Measurements from ENCODE around the gene COL17A1. TPM values are rescaled to one million over a fixed set of nuclear protein-coding genes. Genes with fewer than 3 reads are reported as not detected.

The COL17A1 gene
- total and polyA plus RNA-seq, 2 experiments from 2014 or later, result 1.1 to 1.3 TPM

GRCh38 chr10:104040862-104041789, 44.6 kb downstream of the COL17A1 start (continued):
- no peak for TF ChIP-seq REST (IDR thresholded peaks at IDR 0.05; ENCODE audit: unreplicated experiment)
- TF ChIP-seq CREB1 (CRISPR knock-in tag; IDR thresholded peaks at IDR 0.05; ENCODE audit: low read depth), result no peak
- TF ChIP-seq POLR2AphosphoS5 (IDR thresholded peaks at IDR 0.05; ENCODE audit: low read depth), result no peak

- no peak for DNase-seq (ENCODE audit: low spot score)
- Histone ChIP-seq H3K9me2 (ENCODE audit: insufficient read depth) (no peaks in the 10 kb centered on the region), H4K20me1 (replicated peaks; ENCODE audit: insufficient read depth) (no peaks in the 10 kb centered on the region), H3K4me2 (no peak overlapping the region), H2AFZ (no peak overlapping the region), H3K4me3 (no peak overlapping the region), H3K79me2 (replicated peaks; ENCODE audit: insufficient read depth) (no peaks in the 10 kb centered on the region), H3F3A (replicated peaks; ENCODE audit: low read depth) (no peaks in the 10 kb centered on the region), H3K27ac (ENCODE audit: low read depth) (no peak overlapping the region), H3K27me3 (ENCODE audit: insufficient read depth) (no peaks in the 10 kb centered on the region), H3K36me3 (ENCODE audit: insufficient read depth) (no peaks in the 10 kb centered on the region), H3K4me1 (ENCODE audit: insufficient read depth) (no peaks in the 10 kb centered on the region)
- Mint-ChIP-seq H3K4me1 (no peaks in the 10 kb centered on the region; the same call in 2 of the 3 replicates), H3K27ac (no peak overlapping the region), H3K9me3 (no peaks in the 10 kb centered on the region; the same call in 2 of the 3 replicates), H3K4me3 (no peak overlapping the region), H3K36me3 (ENCODE audit: low read depth) (no peaks in the 10 kb centered on the region; the same call in 2 of the 3 replicates), H3K27me3 (ENCODE audit: insufficient read depth, low read depth, poor library complexity) (peaks cover 11% of the 10 kb centered on the region)
- TF ChIP-seq POLR2AphosphoS5 (IDR thresholded peaks at IDR 0.05; ENCODE audit: low read depth) (no peak), REST (IDR thresholded peaks at IDR 0.05; ENCODE audit: unreplicated experiment) (no peak), ZNF331 (CRISPR knock-in tag; IDR thresholded peaks at IDR 0.05; ENCODE audit: low read depth) (no peak), NANOG (IDR thresholded peaks at IDR 0.05; ENCODE audit: borderline replicate concordance) (no peak), JUNB (IDR thresholded peaks at IDR 0.05; ENCODE audit: unreplicated experiment) (no peak)
- ATAC-seq, result no peak
Measured at GRCh38 chr10:104040382-104040781, 45.3 kb downstream of the COL17A1 start.
